Panc1 (cell line): ENCODE measurements around the gene WDR82. TPM values are rescaled to one million over a fixed set of nuclear protein-coding genes. Genes with fewer than 3 reads are reported as not detected.

Experiments used
- ATAC-seq: fragments of 200-7000 bp; cut with Tn5 transposase; 2 replicates; pipeline ENCODE4 v1.9.1; 2020; ENCODE audit warnings: mild to moderate bottlenecking, moderate library complexity
- BruUV-seq: library from RNA; stranded (reverse); fragments of 400-500 nt; replicated peaks from 2 replicates; lab custom pipeline; 2021; lab: Mats Ljungman, UMichigan
- CTCF ChIA-PET: fragments of 300-600 bp; sonication (Branson Sonifier 250); formaldehyde crosslinking; loops from one replicate; lab custom pipeline; 2022; ENCODE audit warnings: antibody characterized with exemption; lab: Charles Lee
- POLR2A ChIA-PET: fragments of 300-600 bp; sonication (Branson Sonifier 250); formaldehyde crosslinking; loops from one replicate; lab custom pipeline; 2022; ENCODE audit warnings: antibody characterized with exemption; lab: Charles Lee
- DNase-seq: peaks from one replicate; pipeline ENCODE4 v3.0.0-alpha.2; 2010; ENCODE audit warnings: low read depth, low spot score
- H3K27ac ChIP-seq: 2 replicates; pipeline ENCODE4 v1.5.1; 2011; ENCODE audit warnings: mild to moderate bottlenecking, low read length, inconsistent platforms
- H3K27me3 ChIP-seq: fragments of 200-500 bp; sonication (Bioruptor generic); 2 replicates; pipeline ENCODE4 v1.6.0; 2014; ENCODE audit warnings: low read length, inconsistent platforms; ENCODE audit not compliant: control insufficient read depth, insufficient read depth
- H3K36me3 ChIP-seq: fragments of 200-500 bp; sonication (Bioruptor generic); 2 replicates; pipeline ENCODE4 v1.5.1; 2014; ENCODE audit warnings: inconsistent platforms, mild to moderate bottlenecking, low read length, moderate library complexity; ENCODE audit not compliant: control insufficient read depth, insufficient read depth
- H3K4me1 ChIP-seq: 2 replicates; pipeline ENCODE4 v1.5.1; 2011; ENCODE audit warnings: inconsistent platforms, mild to moderate bottlenecking, low read length, moderate library complexity; ENCODE audit not compliant: control insufficient read depth, insufficient read depth
- H3K4me3 ChIP-seq, 2 experiments: 2 replicates each; pipeline ENCODE4 v1.5.1; 2011 to 2012; ENCODE audit warnings: low read depth in 2 of 2, low read length in 2 of 2, mild to moderate bottlenecking in 2 of 2, inconsistent platforms in 1 of 2, moderate library complexity in 1 of 2
- H3K9me3 ChIP-seq: fragments of 200-500 bp; sonication (Bioruptor generic); 2 replicates; pipeline ENCODE4 v1.5.1; 2014; ENCODE audit warnings: low read depth, mild to moderate bottlenecking, inconsistent platforms, low read length, moderate library complexity; ENCODE audit not compliant: control insufficient read depth, insufficient read depth
- POLR2AphosphoS5 ChIP-seq: IDR thresholded peaks from 2 replicates; pipeline ENCODE4 v1.6.1; 2012; ENCODE audit warnings: mild to moderate bottlenecking, low read depth, low read length, moderate library complexity
- SIN3A ChIP-seq: IDR thresholded peaks from 2 replicates; pipeline ENCODE4 v1.6.1; 2012; ENCODE audit warnings: low read depth, mild to moderate bottlenecking, low read length, moderate library complexity, borderline replicate concordance; ENCODE audit not compliant: insufficient read depth
- TCF7L2 ChIP-seq: IDR thresholded peaks from 2 replicates; pipeline ENCODE4 v1.6.1; 2011; ENCODE audit warnings: mild to moderate bottlenecking, low read depth, low read length, inconsistent platforms
- in situ Hi-C: cut with HindIII; loops from 2 replicates; pipeline ENCODE4 v1.10.0; 2016; ENCODE audit warnings: low sequenced_read_pairs, low pct_unique_long_range_greater_than_20kb
- intact Hi-C: fragments of 100-400 bp; cut with micrococcal nuclease; formaldehyde crosslinking; loops from one replicate; pipeline ENCODE4 v1.10.0; 2022; ENCODE audit not compliant: unreplicated experiment
- total RNA-seq: library from RNA; stranded (reverse); gene quantifications from one replicate; pipeline ENCODE4 v1.2.1, GENCODE V29; 2021; ENCODE audit not compliant: unreplicated experiment
- TF ChIP-seq, protein P1 (sequence below): fragments of 450-650 bp; IDR thresholded peaks from 2 replicates; pipeline ENCODE4 v1.5.1; 2017; ENCODE audit warnings: mild to moderate bottlenecking
- TF ChIP-seq, protein P2 (sequence below), 2 experiments: IDR thresholded peaks; 2 replicates each; pipeline ENCODE4 v1.6.1; 2011 to 2012; ENCODE audit warnings: low read depth in 2 of 2, control low read depth in 1 of 2, low read length in 1 of 2, mild to moderate bottlenecking in 1 of 2, moderate library complexity in 1 of 2; ENCODE audit not compliant: insufficient read depth in 1 of 2

Gene WDR82
- total RNA-seq, 1 experiment from 2014 or later = 57.9 TPM

DNA sequence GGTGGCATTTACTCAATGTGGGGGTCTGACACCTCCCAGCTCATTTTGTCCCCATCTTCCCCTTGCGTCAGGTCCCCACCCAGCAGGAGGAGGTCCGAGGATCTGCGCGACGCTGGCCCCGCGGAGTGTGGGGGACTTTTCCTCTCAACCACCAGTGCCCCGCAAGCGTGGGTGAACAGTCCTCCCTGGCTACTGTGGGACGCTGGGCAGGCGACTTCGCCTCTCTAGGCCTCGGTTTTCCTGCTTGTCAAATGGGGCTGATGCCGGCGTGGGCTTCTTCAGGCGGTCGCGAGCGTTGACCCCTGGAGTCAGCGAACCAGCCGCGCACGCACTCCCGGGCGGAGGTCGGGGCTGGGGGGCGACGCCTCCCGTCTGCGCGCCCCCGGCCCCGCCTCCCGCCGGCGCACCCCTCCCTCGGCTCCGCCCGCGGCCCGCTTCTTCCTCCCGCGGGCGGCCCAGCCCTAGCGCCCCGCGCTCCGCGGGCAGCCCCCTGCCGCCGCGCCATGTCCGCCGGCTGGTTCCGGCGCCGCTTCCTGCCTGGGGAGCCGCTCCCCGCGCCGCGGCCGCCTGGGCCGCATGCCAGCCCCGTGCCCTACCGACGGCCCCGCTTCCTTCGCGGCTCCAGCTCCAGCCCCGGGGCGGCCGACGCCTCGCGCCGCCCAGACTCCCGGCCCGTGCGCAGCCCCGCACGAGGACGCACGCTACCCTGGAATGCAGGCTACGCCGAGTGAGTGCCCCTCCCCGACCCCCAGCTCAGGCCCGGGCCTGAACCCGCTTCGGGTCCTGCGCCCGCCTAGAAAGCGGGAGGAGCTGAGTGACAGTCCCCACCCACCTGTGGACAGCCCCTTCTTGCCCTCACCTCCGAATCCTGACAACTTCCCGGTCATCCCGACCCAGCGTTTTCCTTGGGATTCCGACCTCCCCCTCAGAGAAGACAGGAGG is 32.9 kb downstream of the WDR82 start, which contains the start of gene PPM1M:
TSS of gene PPM1M (plus strand) at position 438 of the 942 bp plus-strand sequence. CDS start at position 504, 66 bp downstream.
- Histone ChIP-seq H3K9me3 (no peaks in the 10 kb centered on the region), H3K27ac (peak within 1 kb of the TSS; percentile 65), H3K4me3 (peak within 1 kb of the TSS; percentile 52 to 65), H3K4me1 (peaks cover 3% of the 10 kb centered on the region), H3K36me3 (no peaks in the 10 kb centered on the region), H3K27me3 (no peaks in the 10 kb centered on the region)
- DNase-seq (no peak), ATAC-seq (peak; percentile 83)
- ChIA-PET POLR2A (no interaction called here), CTCF (no interaction called here)
- intact Hi-C loops = no loop called here
- peak; percentile 36; the same call in 1 of the 2 replicates for TF ChIP-seq SIN3A
- TF ChIP-seq POLR2AphosphoS5 = no peak
- no TSS peak for BruUV-seq
- in situ Hi-C loops = no loop called here

DNA sequence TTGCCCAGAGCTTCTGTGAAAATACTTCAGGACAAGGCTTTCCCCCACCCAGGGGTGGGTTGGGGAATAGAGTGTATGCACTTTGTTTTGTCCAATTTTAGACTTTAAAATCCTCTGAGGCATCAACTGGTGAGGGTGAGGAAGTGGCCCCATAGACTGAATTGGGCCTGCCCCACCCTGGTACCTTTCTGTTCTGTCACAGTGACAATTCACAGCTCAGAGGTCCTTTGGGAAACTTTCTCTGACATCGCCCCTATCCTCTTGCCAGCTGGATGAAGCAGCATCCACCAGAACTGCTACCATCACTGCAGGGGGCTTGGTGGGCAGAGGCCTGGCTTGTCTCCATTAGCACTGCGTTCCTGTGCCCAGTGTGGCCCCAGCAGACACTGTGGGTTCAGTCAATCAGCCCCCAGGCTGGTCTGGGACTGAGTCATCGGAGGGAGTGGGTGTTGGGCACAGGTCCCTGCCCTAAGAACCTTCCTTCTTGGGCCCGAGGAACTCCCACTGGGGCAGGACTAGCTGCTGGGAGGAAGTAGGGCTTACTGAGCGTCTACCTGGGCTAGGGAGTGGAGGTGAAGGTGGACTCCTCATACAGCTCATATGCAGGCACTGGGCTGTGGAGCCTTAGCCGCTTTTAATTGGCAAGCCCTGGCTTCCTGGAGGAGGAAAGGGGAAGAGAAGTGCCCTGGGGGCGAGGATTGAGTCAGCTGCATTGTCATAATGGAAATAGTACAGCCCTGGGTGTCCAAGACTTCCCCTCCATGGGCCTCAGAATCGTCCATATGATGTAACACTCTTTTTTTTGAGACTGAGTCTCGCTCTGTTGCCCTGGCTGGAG is 34.4 kb downstream of the WDR82 start:
- Histone ChIP-seq H3K4me1 (peaks cover 13% of the 10 kb centered on the region), H3K4me3 (no peak overlapping the region), H3K9me3 (no peaks in the 10 kb centered on the region), H3K36me3 (peaks cover 2% of the 10 kb centered on the region; the same call in 1 of the 2 replicates), H3K27me3 (no peaks in the 10 kb centered on the region), H3K27ac (peak overlapping the region; percentile 39; the same call in 1 of the 2 replicates)
- CTCF ChIA-PET = no interaction called here
- no TSS peak for BruUV-seq
- ATAC-seq (no peak), DNase-seq (no peak)
- in situ Hi-C loops (no loop called here), intact Hi-C loops (no loop called here)
- TF ChIP-seq TCF7L2 (no peak), SIN3A (no peak), POLR2AphosphoS5 (no peak)
- TF ChIP-seq, protein P1, sequence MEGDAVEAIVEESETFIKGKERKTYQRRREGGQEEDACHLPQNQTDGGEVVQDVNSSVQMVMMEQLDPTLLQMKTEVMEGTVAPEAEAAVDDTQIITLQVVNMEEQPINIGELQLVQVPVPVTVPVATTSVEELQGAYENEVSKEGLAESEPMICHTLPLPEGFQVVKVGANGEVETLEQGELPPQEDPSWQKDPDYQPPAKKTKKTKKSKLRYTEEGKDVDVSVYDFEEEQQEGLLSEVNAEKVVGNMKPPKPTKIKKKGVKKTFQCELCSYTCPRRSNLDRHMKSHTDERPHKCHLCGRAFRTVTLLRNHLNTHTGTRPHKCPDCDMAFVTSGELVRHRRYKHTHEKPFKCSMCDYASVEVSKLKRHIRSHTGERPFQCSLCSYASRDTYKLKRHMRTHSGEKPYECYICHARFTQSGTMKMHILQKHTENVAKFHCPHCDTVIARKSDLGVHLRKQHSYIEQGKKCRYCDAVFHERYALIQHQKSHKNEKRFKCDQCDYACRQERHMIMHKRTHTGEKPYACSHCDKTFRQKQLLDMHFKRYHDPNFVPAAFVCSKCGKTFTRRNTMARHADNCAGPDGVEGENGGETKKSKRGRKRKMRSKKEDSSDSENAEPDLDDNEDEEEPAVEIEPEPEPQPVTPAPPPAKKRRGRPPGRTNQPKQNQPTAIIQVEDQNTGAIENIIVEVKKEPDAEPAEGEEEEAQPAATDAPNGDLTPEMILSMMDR = no peak
- TF ChIP-seq, protein P2, sequence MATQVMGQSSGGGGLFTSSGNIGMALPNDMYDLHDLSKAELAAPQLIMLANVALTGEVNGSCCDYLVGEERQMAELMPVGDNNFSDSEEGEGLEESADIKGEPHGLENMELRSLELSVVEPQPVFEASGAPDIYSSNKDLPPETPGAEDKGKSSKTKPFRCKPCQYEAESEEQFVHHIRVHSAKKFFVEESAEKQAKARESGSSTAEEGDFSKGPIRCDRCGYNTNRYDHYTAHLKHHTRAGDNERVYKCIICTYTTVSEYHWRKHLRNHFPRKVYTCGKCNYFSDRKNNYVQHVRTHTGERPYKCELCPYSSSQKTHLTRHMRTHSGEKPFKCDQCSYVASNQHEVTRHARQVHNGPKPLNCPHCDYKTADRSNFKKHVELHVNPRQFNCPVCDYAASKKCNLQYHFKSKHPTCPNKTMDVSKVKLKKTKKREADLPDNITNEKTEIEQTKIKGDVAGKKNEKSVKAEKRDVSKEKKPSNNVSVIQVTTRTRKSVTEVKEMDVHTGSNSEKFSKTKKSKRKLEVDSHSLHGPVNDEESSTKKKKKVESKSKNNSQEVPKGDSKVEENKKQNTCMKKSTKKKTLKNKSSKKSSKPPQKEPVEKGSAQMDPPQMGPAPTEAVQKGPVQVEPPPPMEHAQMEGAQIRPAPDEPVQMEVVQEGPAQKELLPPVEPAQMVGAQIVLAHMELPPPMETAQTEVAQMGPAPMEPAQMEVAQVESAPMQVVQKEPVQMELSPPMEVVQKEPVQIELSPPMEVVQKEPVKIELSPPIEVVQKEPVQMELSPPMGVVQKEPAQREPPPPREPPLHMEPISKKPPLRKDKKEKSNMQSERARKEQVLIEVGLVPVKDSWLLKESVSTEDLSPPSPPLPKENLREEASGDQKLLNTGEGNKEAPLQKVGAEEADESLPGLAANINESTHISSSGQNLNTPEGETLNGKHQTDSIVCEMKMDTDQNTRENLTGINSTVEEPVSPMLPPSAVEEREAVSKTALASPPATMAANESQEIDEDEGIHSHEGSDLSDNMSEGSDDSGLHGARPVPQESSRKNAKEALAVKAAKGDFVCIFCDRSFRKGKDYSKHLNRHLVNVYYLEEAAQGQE (IDR thresholded peaks at IDR 0.05; ENCODE audit: insufficient read depth in 1 of 2, low read depth in 2 of 2, low read length in 1 of 2) = no peak
- POLR2A ChIA-PET = no interaction called here
